ENCODE measurements around the gene GPS2. TPM values are rescaled to one million over a fixed set of nuclear protein-coding genes. Genes with fewer than 3 reads are reported as not detected.

GPS2 gene
- total and polyA plus RNA-seq, 2 donors (not counting 1 experiment from before 2014, with no cell fraction given) = 137 to 225 TPM

- Mint-ChIP-seq H3K4me3 (peak overlapping the region; percentile 19), H3K27me3 (peaks cover 37% of the 10 kb centered on the region), H3K4me1 (peaks cover 20% of the 10 kb centered on the region), H3K9me3 (ENCODE audit: insufficient read depth) (no peaks in the 10 kb centered on the region), H3K27ac (peak overlapping the region; percentile 15)
- ATAC-seq (ENCODE audit: low read depth) = no peak
- no peaks in the 10 kb centered on the region for H3K79me2 ChIP-seq (ENCODE audit: control insufficient read depth, insufficient read depth, low read length)
- no peak overlapping the region for H3K4me2 ChIP-seq (replicated peaks; ENCODE audit: low read depth, low read length, poor library complexity, severe bottlenecking)
- POLR2A ChIA-PET = interaction anchor here (0.6 to 1.8 kb wide), 2 partner anchors 13 to 196 kb away, joined by 3 to 4 read pairs; partner anchors contain the start of gene ZBTB4
- WGBS (ENCODE audit: insufficient coverage) = 86% methylated on average over 10 of the region's 18 CpGs
- peaks cover 0 to 54% (median 13%) of the 10 kb centered on the region in 4 experiments for H3K27me3 ChIP-seq (replicated peaks in 1 of 4; ENCODE audit: control extremely low read depth in 1 of 4, control insufficient read depth in 3 of 4, insufficient read depth in 4 of 4, low read length in 3 of 4)
- H2AFZ ChIP-seq (ENCODE audit: insufficient read depth, low read depth, low read length, poor library complexity, severe bottlenecking) = no peak overlapping the region
- TF ChIP-seq EZH2 (IDR thresholded peaks at IDR 0.05; ENCODE audit: borderline replicate concordance, insufficient read depth, low read depth, low read length, poor library complexity, severe bottlenecking) = no peak
- TF ChIP-seq, protein P1, sequence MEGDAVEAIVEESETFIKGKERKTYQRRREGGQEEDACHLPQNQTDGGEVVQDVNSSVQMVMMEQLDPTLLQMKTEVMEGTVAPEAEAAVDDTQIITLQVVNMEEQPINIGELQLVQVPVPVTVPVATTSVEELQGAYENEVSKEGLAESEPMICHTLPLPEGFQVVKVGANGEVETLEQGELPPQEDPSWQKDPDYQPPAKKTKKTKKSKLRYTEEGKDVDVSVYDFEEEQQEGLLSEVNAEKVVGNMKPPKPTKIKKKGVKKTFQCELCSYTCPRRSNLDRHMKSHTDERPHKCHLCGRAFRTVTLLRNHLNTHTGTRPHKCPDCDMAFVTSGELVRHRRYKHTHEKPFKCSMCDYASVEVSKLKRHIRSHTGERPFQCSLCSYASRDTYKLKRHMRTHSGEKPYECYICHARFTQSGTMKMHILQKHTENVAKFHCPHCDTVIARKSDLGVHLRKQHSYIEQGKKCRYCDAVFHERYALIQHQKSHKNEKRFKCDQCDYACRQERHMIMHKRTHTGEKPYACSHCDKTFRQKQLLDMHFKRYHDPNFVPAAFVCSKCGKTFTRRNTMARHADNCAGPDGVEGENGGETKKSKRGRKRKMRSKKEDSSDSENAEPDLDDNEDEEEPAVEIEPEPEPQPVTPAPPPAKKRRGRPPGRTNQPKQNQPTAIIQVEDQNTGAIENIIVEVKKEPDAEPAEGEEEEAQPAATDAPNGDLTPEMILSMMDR (IDR thresholded peaks at IDR 0.05) = no peak
- no peak for DNase-seq
- H4K20me1 ChIP-seq (ENCODE audit: control insufficient read depth, insufficient read depth, low read length, poor library complexity, severe bottlenecking) = no peaks in the 10 kb centered on the region
- H3K4me3 ChIP-seq (ENCODE audit: control extremely low read depth in 1 of 5, extremely low read depth in 1 of 5, insufficient read depth in 1 of 5, low read depth in 2 of 5, low read length in 4 of 5) = no peak overlapping the region
- H3K9me3 ChIP-seq (ENCODE audit: control extremely low read depth in 1 of 3, control insufficient read depth in 2 of 3, insufficient read depth in 1 of 3, low read length in 2 of 3) = peaks cover 0 to 18% (median 0%) of the 10 kb centered on the region in 3 donors
- CTCF ChIA-PET = interaction anchor here (0.6 to 10.9 kb wide), 6 partner anchors 10 to 237 kb away, joined by 3 to 115 read pairs (median 4); no protein-coding TSS in a partner anchor
- no peak overlapping the region for H3K9ac ChIP-seq (ENCODE audit: low read length)
- H3K27ac ChIP-seq (ENCODE audit: low read length in 2 of 2) = no peak overlapping the region
- H3K4me1 ChIP-seq (ENCODE audit: control insufficient read depth in 2 of 2, insufficient read depth in 2 of 2, low read length in 2 of 2) = peaks cover 20 to 31% of the 10 kb centered on the region in 2 donors
- no peaks in the 10 kb centered on the region for H3K36me3 ChIP-seq (replicated peaks in 1 of 2; ENCODE audit: control extremely low read depth in 1 of 2, control insufficient read depth in 1 of 2, extremely low read depth in 1 of 2, insufficient read depth in 2 of 2, low read length in 1 of 2)
- intact Hi-C loops (cut with micrococcal nuclease) = no loop called here
Measured at GRCh38 chr17:7283471-7284216, 31.5 kb downstream of the GPS2 start.
